Measurements from ENCODE around the gene SUPT16H.

Gene SUPT16H

GRCh38 chr14:21343035-21343794, 40.6 kb downstream of the SUPT16H start:
- TF ChIP-seq CTCF (IDR thresholded peaks at IDR 0.05; ENCODE audit: insufficient read depth, low read depth, low read length, missing control alignments), result no peak
- H3K4me3 ChIP-seq (ENCODE audit: low read length), result no peak overlapping the region

GRCh38 chr14:21334202-21334906, 49.5 kb downstream of the SUPT16H start:
- no peak overlapping the region for H3K4me3 ChIP-seq (ENCODE audit: low read length)
- no peak for DNase-seq (ENCODE audit: low read depth)
- TF ChIP-seq CTCF (IDR thresholded peaks at IDR 0.05; ENCODE audit: insufficient read depth, low read depth, low read length, missing control alignments), result no peak

More at GRCh38 chr14:21343035-21343794, 40.6 kb downstream of the SUPT16H start:
- DNase-seq (ENCODE audit: low read depth), result no peak

GRCh38 chr14:21332950-21333349, 50.9 kb downstream of the SUPT16H start:
- no peak for TF ChIP-seq CTCF (IDR thresholded peaks at IDR 0.05; ENCODE audit: insufficient read depth, low read depth, low read length, missing control alignments)
- H3K4me3 ChIP-seq (ENCODE audit: low read length), result no peak overlapping the region
- DNase-seq (ENCODE audit: low read depth), result no peak

- no peak for TF ChIP-seq CTCF (IDR thresholded peaks at IDR 0.05; ENCODE audit: insufficient read depth, low read depth, low read length, missing control alignments)
- H3K4me3 ChIP-seq (ENCODE audit: low read length), result no peak overlapping the region
- DNase-seq (ENCODE audit: low read depth), result no peak
Observed at GRCh38 chr14:21326972-21327371, 56.8 kb downstream of the SUPT16H start.

- H3K4me3 ChIP-seq (ENCODE audit: low read length), result no peak overlapping the region
- no peak for DNase-seq (ENCODE audit: low read depth)
- no peak for TF ChIP-seq CTCF (IDR thresholded peaks at IDR 0.05; ENCODE audit: insufficient read depth, low read depth, low read length, missing control alignments)
Observed at GRCh38 chr14:21322716-21323115, 61.1 kb downstream of the SUPT16H start.

- H3K4me3 ChIP-seq (ENCODE audit: low read length), result no peak overlapping the region
- TF ChIP-seq CTCF (IDR thresholded peaks at IDR 0.05; ENCODE audit: insufficient read depth, low read depth, low read length, missing control alignments), result no peak
- no peak for DNase-seq (ENCODE audit: low read depth)
Observed at GRCh38 chr14:21320913-21321312, 62.9 kb downstream of the SUPT16H start.
